ENCODE results near the gene SLC7A8.

DNA sequence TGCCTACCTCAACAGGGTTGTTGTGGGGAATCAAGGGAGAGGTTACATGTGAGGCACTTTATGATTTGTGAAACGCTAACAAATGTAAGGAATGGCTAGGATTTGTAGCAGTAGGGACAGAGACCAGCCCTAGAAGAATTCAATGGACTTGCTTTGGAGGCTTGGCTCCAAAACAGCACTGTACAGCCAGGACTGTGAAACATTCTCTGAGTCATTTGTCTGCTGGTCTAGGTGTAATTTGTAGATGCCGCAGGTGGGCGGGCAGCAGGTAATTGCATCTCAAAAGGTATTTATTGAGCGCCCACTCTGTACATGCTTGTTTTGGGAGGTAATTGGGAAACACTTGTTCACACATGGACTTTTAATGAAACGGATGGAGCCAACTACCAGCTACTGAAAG lies 11.4 kb downstream of the SLC7A8 start:
- TF ChIP-seq POLR2AphosphoS5 (IDR thresholded peaks at IDR 0.05; ENCODE audit: low read depth, low read length) (no peak), TAF1 (IDR thresholded peaks at IDR 0.05; ENCODE audit: low read depth, low read length) (no peak)
